Neutrophil (primary cell): ENCODE measurements around the gene BMPER.

Experiments used
- H3K27ac ChIP-seq: fragments of 200-600 bp; sonication (generic); 2 replicates; pipeline ENCODE4 v1.5.1; 2016; ENCODE audit warnings: mild to moderate bottlenecking, moderate library complexity
- H3K27me3 ChIP-seq: fragments of 200-600 bp; sonication (generic); 2 replicates; pipeline ENCODE4 v1.6.0; 2016; ENCODE audit warnings: mild to moderate bottlenecking
- H3K36me3 ChIP-seq: fragments of 200-600 bp; sonication (generic); 2 replicates; pipeline ENCODE4 v1.5.1; 2017
- H3K4me1 ChIP-seq, 2 experiments: fragments of 200-600 bp in 1 of 2; sonication (generic) in 1 of 2; 1 replicate in 1 of 2; 2 replicates in 1 of 2; pipeline versions ENCODE4 v1.5.1 to v1.6.1; 2013 to 2016; ENCODE audit warnings: low read depth in 1 of 2, low read length in 1 of 2, mild to moderate bottlenecking in 1 of 2, moderate library complexity in 1 of 2; ENCODE audit not compliant: control insufficient read depth in 1 of 2, insufficient read depth in 1 of 2
- H3K4me3 ChIP-seq, 2 experiments: fragments of 200-600 bp in 1 of 2; sonication (generic) in 1 of 2; 1 replicate in 1 of 2; 2 replicates in 1 of 2; pipeline ENCODE4 v1.5.1; 2013 to 2016; ENCODE audit warnings: low read depth in 1 of 2, low read length in 1 of 2, mild to moderate bottlenecking in 1 of 2, moderate library complexity in 1 of 2
- H3K9me3 ChIP-seq: fragments of 200-600 bp; sonication (generic); 2 replicates; pipeline ENCODE4 v1.5.1; 2016
- TF ChIP-seq, protein P1 (sequence below): fragments of 200-600 bp; sonication (generic); IDR thresholded peaks from 2 replicates; pipeline ENCODE4 v1.5.1; 2016; ENCODE audit warnings: antibody characterized with exemption

Gene BMPER

DNA sequence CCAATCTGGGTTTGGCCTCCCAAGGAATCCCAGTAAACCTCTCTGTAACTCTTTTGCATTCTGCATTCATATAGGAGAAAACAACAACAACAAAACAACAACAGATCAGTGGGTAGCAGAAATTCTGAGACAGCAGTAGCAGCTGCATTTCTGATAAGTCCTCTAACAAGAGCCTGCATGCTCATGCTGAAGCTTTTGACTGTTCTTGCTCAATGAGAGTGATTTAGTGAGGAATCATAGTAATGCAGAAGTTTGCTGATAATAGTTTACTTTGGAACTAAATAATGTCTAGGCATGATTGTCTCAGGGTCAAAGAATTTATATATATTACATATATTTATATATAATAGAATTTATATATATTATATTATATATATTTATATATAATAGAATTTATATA is 35.2 kb downstream of the BMPER start:
- Histone ChIP-seq H3K36me3 (no peaks in the 10 kb centered on the region), H3K9me3 (no peaks in the 10 kb centered on the region), H3K27ac (no peak overlapping the region), H3K4me1 (no peaks in the 10 kb centered on the region), H3K4me3 (no peak overlapping the region), H3K27me3 (no peaks in the 10 kb centered on the region)
- TF ChIP-seq, protein P1, sequence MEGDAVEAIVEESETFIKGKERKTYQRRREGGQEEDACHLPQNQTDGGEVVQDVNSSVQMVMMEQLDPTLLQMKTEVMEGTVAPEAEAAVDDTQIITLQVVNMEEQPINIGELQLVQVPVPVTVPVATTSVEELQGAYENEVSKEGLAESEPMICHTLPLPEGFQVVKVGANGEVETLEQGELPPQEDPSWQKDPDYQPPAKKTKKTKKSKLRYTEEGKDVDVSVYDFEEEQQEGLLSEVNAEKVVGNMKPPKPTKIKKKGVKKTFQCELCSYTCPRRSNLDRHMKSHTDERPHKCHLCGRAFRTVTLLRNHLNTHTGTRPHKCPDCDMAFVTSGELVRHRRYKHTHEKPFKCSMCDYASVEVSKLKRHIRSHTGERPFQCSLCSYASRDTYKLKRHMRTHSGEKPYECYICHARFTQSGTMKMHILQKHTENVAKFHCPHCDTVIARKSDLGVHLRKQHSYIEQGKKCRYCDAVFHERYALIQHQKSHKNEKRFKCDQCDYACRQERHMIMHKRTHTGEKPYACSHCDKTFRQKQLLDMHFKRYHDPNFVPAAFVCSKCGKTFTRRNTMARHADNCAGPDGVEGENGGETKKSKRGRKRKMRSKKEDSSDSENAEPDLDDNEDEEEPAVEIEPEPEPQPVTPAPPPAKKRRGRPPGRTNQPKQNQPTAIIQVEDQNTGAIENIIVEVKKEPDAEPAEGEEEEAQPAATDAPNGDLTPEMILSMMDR, result no peak

DNA sequence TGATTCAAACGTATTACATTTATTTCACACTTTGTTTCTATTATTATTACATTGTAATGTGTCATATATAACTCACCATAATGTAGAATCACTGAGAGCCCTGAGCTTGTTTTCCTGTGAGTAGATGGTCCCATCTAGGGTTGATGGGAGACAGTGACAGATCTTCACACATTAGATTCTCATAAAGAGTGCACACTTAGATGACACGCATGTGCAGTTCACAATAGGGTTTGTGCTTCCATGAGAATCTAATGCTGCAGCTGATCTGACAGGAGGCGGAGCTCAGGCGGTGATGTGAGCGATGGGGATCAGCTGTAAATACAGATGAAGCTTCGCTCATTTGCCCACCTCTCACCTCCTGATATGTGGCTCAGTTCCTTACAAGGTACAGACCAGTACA is 36.1 kb downstream of the BMPER start:
- TF ChIP-seq, protein P1, result no peak
- no peaks in the 10 kb centered on the region for H3K4me1 ChIP-seq
- H3K36me3 ChIP-seq, result no peaks in the 10 kb centered on the region
- H3K27ac ChIP-seq, result no peak overlapping the region
- no peaks in the 10 kb centered on the region for H3K9me3 ChIP-seq
- no peaks in the 10 kb centered on the region for H3K27me3 ChIP-seq
- H3K4me3 ChIP-seq, result no peak overlapping the region

DNA sequence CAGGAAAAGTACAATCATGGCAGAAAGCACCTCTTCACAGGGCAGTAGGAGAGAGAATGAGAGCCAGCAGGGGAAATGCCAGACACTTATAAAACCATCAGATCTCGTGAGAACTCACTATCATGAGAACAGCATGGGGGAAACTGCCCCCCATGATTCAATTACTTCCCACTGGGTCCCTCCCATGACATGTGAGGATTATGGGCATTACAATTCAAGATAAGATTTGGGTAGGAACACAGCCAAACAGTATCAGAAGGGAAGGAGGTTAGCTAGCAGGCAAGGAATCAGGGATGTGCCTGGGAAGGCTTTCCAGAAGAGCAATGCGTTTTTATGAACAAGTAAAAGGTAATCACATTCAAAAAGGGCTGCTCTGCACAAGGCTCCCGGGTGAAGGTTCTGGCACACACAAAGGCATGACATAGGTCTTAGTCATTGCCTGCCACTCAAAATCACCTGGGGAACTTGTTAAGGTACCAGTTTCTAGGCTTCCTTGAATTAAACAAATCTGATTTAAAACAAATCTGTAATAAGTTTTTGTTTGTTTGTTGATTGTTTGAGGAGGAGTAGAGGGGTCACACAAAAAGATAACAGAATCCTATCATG is 40.9 kb downstream of the BMPER start:
- Histone ChIP-seq H3K9me3 (no peaks in the 10 kb centered on the region), H3K36me3 (no peaks in the 10 kb centered on the region), H3K27me3 (no peaks in the 10 kb centered on the region), H3K4me1 (no peaks in the 10 kb centered on the region), H3K27ac (no peak overlapping the region), H3K4me3 (no peak overlapping the region)
- TF ChIP-seq, protein P1, result no peak

DNA sequence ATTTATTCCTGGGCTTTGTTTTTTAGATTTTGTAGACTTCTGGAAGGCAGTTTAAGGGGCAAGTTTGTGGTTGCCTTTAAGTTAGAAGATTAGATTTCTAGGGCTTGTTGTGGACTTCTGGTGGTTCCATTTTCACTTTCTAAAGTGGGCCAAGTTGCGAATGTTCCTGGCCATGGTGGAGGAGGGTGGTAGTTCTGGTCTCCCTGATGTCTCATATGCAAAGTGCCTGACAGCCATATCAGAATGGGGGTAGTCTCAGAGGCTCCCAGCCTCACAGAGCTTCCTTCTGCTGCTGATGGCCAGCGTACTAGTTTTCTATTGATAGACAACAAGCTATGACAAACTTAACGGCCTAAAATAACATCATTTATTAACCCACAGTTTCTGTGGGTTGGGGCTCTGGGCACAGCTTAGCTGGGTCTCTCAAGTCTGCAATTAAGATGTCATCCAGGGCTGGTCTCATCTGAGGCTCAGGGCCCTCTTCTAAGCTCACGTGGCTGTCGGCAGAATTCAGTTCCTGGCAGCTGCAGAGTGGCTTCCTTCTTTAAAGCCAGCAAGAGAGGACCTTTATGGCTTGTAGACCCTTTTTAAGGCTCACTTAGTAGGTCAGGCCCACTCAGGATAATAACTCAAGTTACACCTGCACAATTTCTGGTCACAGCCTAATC is 44.8 kb downstream of the BMPER start:
- Histone ChIP-seq H3K4me1 (no peaks in the 10 kb centered on the region), H3K4me3 (no peak overlapping the region), H3K27ac (no peak overlapping the region), H3K36me3 (no peaks in the 10 kb centered on the region), H3K9me3 (no peaks in the 10 kb centered on the region), H3K27me3 (no peaks in the 10 kb centered on the region)
- TF ChIP-seq, protein P1, result no peak

DNA sequence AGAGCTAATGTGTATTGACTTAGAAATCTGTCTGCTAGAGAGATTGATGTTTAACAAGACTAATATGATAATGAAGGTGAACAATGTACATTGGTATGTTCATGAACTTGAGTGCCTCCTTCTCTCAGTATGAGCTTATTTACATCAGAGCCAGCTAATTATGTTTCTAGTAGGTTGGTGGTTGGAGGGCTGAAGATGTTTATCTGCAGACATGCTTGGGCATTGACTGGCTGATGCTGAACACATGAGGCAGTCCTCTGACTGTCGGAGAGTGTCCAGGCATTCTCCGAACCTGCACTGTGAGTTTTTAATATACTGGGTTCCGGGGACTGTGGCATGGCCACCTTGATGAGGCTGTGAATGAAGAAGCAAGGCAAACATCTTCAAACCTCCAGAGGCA is 47.5 kb downstream of the BMPER start:
- H3K27ac ChIP-seq, result no peak overlapping the region
- TF ChIP-seq, protein P1, result no peak
- no peaks in the 10 kb centered on the region for H3K9me3 ChIP-seq
- no peaks in the 10 kb centered on the region for H3K36me3 ChIP-seq
- H3K27me3 ChIP-seq, result no peaks in the 10 kb centered on the region
- H3K4me1 ChIP-seq, result no peaks in the 10 kb centered on the region
- no peak overlapping the region for H3K4me3 ChIP-seq
